Measurements from ENCODE around the gene GSK3B.

GRCh38 chr3:119783883-119784282 lies 310.4 kb downstream of the GSK3B start:
- no peak for TF ChIP-seq JUND (IDR thresholded peaks at IDR 0.05)
- no peak for TF ChIP-seq YY1 (IDR thresholded peaks at IDR 0.05; ENCODE audit: extremely low read depth, insufficient replicate concordance, low read depth, low read length)
- no peak for TF ChIP-seq CTCF (IDR thresholded peaks at IDR 0.05 in 2 of 3, conservative IDR thresholded peaks at IDR 0.05 in 1 of 3; ENCODE audit: borderline replicate concordance in 1 of 3, insufficient read depth in 1 of 3, low read depth in 2 of 3, low read length in 2 of 3)
- no peak for TF ChIP-seq EZH2 (IDR thresholded peaks at IDR 0.05)
- TF ChIP-seq POLR2AphosphoS5 (IDR thresholded peaks at IDR 0.05; ENCODE audit: low read depth, low read length): no peak
- TF ChIP-seq SIN3A (IDR thresholded peaks at IDR 0.05; ENCODE audit: low read depth): no peak
- TF ChIP-seq RAD21 (IDR thresholded peaks at IDR 0.05; ENCODE audit: low read depth): no peak

All from HCT116 (cell line).